Muscle of leg (tissue), 16 donors: ENCODE measurements around the gene CTAG1B. TPM values are rescaled to one million over a fixed set of nuclear protein-coding genes. Genes with fewer than 3 reads are reported as not detected.
"Not testable (repeated sequence)": the region's sequence is repeated elsewhere in the genome, so short reads cannot be mapped to it uniquely, and the experiment has no call there.

Experiments used
- DNase-seq: peaks from one replicate; pipeline ENCODE4 v3.0.0; 2013
- H3K27ac ChIP-seq: one replicate; pipeline ENCODE4 v1.5.1; 2013; ENCODE audit warnings: mild to moderate bottlenecking, low read length, control low read depth
- H3K27me3 ChIP-seq: one replicate; pipeline ENCODE4 v1.6.1; 2013; ENCODE audit warnings: low read length; ENCODE audit not compliant: control insufficient read depth, insufficient read depth
- H3K36me3 ChIP-seq: one replicate; pipeline ENCODE4 v1.6.1; 2013; ENCODE audit warnings: low read length; ENCODE audit not compliant: control insufficient read depth, insufficient read depth
- H3K4me1 ChIP-seq: one replicate; pipeline ENCODE4 v1.6.1; 2013; ENCODE audit warnings: low read length; ENCODE audit not compliant: control insufficient read depth, insufficient read depth
- H3K4me3 ChIP-seq: one replicate; pipeline ENCODE4 v1.5.1; 2013; ENCODE audit warnings: low read length, control low read depth
- H3K9me3 ChIP-seq: replicated peaks from 2 replicates; pipeline ENCODE4 v1.6.1; 2013; ENCODE audit warnings: low read depth, low read length; ENCODE audit not compliant: control insufficient read depth
- WGBS: methylation state at CpG from one replicate; pipeline ENCODE4 v1.1.5; 2013; ENCODE audit warnings: missing lambda C conversion rate; ENCODE audit not compliant: insufficient coverage; 5-methylcytosine and 5-hydroxymethylcytosine counted together
- long read RNA-seq, 11 donors: transcript quantifications; one replicate each; lab custom pipeline, GENCODE V29; 2026
- polyA plus RNA-seq, 8 donors: library from polyadenylated mRNA; unstranded; fragments of 120-200 nt; gene quantifications; one replicate each; pipeline versions ENCODE4 v1.2.1 to v1.2.3, GENCODE V29; 2013; ENCODE audit warnings: inconsistent platforms in 1 of 8, low replicate concordance in 1 of 8; ENCODE audit not compliant: insufficient read length in 8 of 8, insufficient read depth in 1 of 8
- total RNA-seq: library from RNA; stranded (reverse); fragments of 120-200 nt; gene quantifications from one replicate; pipeline ENCODE4 v1.2.4, GENCODE V29; 2013

Gene CTAG1B
- total RNA-seq, result not detected
- not detected for polyA plus RNA-seq
- long read RNA-seq, donor 1, result 0 reads
- long read RNA-seq, donor 2, result 0 reads
- long read RNA-seq, donor 3, result 0 reads
- long read RNA-seq, donor 4, result 0 reads
- long read RNA-seq, donor 5, result 0 reads
- long read RNA-seq, donor 6, result 0 reads
- long read RNA-seq, donor 7, result 0 reads
- long read RNA-seq, donor 8, result 0 reads
- long read RNA-seq, donor 9, result 0 reads
- long read RNA-seq, donor 10, result 0 reads
- long read RNA-seq, donor 11, result 0 reads

GRCh38 chrX:154619182-154619581 is at the start of gene CTAG1B:
CTAG1B (minus strand) TSS chrX:154619282; CDS start chrX:154619218, 64 bp downstream.
- H3K36me3 ChIP-seq, DNase-seq, H3K4me3 ChIP-seq, H3K27ac ChIP-seq, H3K27me3 ChIP-seq, H3K4me1 ChIP-seq, H3K9me3 ChIP-seq: not testable (repeated sequence)
- no CpG with 5 or more reads among the region's 28 CpGs for WGBS

- WGBS, result 78% methylated on average over 7 of the region's 7 CpGs
- Histone ChIP-seq H3K27ac (no peak overlapping the region), H3K9me3 (peaks cover 5% of the 10 kb centered on the region), H3K4me3 (no peak overlapping the region), H3K27me3 (no peaks in the 10 kb centered on the region), H3K36me3 (no peaks in the 10 kb centered on the region), H3K4me1 (no peaks in the 10 kb centered on the region)
- DNase-seq, result peak; percentile 7
Measured at GRCh38 chrX:154661899-154662298, 42.8 kb upstream of the CTAG1B start.

GRCh38 chrX:154661170-154661569 is 42.1 kb upstream of the CTAG1B start:
- WGBS, result no CpG with 5 or more reads among the region's 4 CpGs
- Histone ChIP-seq H3K36me3 (no peaks in the 10 kb centered on the region), H3K27ac (no peak overlapping the region), H3K4me1 (no peaks in the 10 kb centered on the region), H3K9me3 (peaks cover 5% of the 10 kb centered on the region), H3K27me3 (no peaks in the 10 kb centered on the region), H3K4me3 (no peak overlapping the region)
- DNase-seq, result no peak

- peaks cover 5% of the 10 kb centered on the region for H3K9me3 ChIP-seq
- no peak overlapping the region for H3K4me3 ChIP-seq
- no peaks in the 10 kb centered on the region for H3K27me3 ChIP-seq
- no peaks in the 10 kb centered on the region for H3K36me3 ChIP-seq
- 78% methylated on average over 2 of the region's 6 CpGs for WGBS
- no peak overlapping the region for H3K27ac ChIP-seq
- no peaks in the 10 kb centered on the region for H3K4me1 ChIP-seq
- DNase-seq, result no peak
Measured at GRCh38 chrX:154660541-154660940, 41.5 kb upstream of the CTAG1B start.

GRCh38 chrX:154658957-154659356 is 39.9 kb upstream of the CTAG1B start:
- WGBS, result 77% methylated on average over 11 of the region's 11 CpGs
- DNase-seq, result no peak
- Histone ChIP-seq H3K27me3 (no peaks in the 10 kb centered on the region), H3K9me3 (peaks cover 5% of the 10 kb centered on the region), H3K4me3 (no peak overlapping the region), H3K36me3 (no peaks in the 10 kb centered on the region), H3K4me1 (no peaks in the 10 kb centered on the region), H3K27ac (no peak overlapping the region)

- H3K4me1 ChIP-seq, result no peaks in the 10 kb centered on the region
- H3K27me3 ChIP-seq, result no peaks in the 10 kb centered on the region
- 94% methylated on average over 8 of the region's 12 CpGs for WGBS
- peaks cover 5% of the 10 kb centered on the region for H3K9me3 ChIP-seq
- DNase-seq, result no peak
- H3K36me3 ChIP-seq, result no peaks in the 10 kb centered on the region
- no peak overlapping the region for H3K4me3 ChIP-seq
- no peak overlapping the region for H3K27ac ChIP-seq
Measured at GRCh38 chrX:154658187-154658586, 39.1 kb upstream of the CTAG1B start.

- Histone ChIP-seq H3K36me3 (no peaks in the 10 kb centered on the region), H3K27me3 (no peaks in the 10 kb centered on the region), H3K27ac (no peak overlapping the region), H3K4me3 (no peak overlapping the region), H3K9me3 (peaks cover under 1% of the 10 kb centered on the region), H3K4me1 (no peaks in the 10 kb centered on the region)
- WGBS, result 85% methylated on average over 11 of the region's 15 CpGs
- no peak for DNase-seq
Measured at GRCh38 chrX:154657226-154657805, 38.2 kb upstream of the CTAG1B start.

- H3K4me1 ChIP-seq, result no peaks in the 10 kb centered on the region
- no peak for DNase-seq
- no peaks in the 10 kb centered on the region for H3K27me3 ChIP-seq
- H3K36me3 ChIP-seq, result no peaks in the 10 kb centered on the region
- no peak overlapping the region for H3K27ac ChIP-seq
- H3K4me3 ChIP-seq, result no peak overlapping the region
- 87% methylated on average over 10 of the region's 11 CpGs for WGBS
- H3K9me3 ChIP-seq, result no peaks in the 10 kb centered on the region
Measured at GRCh38 chrX:154655786-154656185, 36.7 kb upstream of the CTAG1B start.

- no peak overlapping the region for H3K4me3 ChIP-seq
- H3K27ac ChIP-seq, result no peak overlapping the region
- 64% methylated on average over 6 of the region's 6 CpGs for WGBS
- DNase-seq, result no peak
- no peaks in the 10 kb centered on the region for H3K4me1 ChIP-seq
- H3K36me3 ChIP-seq, result no peaks in the 10 kb centered on the region
- no peaks in the 10 kb centered on the region for H3K9me3 ChIP-seq
- H3K27me3 ChIP-seq, result no peaks in the 10 kb centered on the region
Measured at GRCh38 chrX:154655346-154655745, 36.3 kb upstream of the CTAG1B start.

- no peaks in the 10 kb centered on the region for H3K27me3 ChIP-seq
- H3K36me3 ChIP-seq, result no peaks in the 10 kb centered on the region
- 90% methylated on average over 11 of the region's 15 CpGs for WGBS
- no peak overlapping the region for H3K27ac ChIP-seq
- no peak overlapping the region for H3K4me3 ChIP-seq
- no peak for DNase-seq
- no peaks in the 10 kb centered on the region for H3K9me3 ChIP-seq
- H3K4me1 ChIP-seq, result no peaks in the 10 kb centered on the region
Measured at GRCh38 chrX:154654925-154655324, 35.8 kb upstream of the CTAG1B start.
